ENCODE measurements around the gene PPFIBP1.

DNA sequence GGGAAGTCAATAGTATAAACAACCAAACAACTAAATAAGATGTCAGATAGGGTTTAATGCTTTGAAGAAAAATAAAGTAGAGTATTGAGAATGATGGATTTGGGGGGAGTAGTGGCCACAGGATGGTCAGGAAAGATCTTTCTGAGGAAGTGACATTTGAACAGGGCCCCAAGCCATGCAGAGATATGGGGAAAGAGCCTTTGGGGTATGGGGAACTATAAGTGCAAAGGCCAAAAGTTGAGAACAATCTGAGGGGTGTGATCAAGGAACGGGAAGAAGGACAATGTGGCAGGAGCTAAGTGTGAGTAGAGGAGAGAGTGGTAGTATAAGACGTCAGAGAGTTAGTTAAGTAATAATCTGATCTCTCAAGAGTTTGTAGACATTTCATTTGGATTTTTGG is 188.0 kb downstream of the PPFIBP1 start:
- TF ChIP-seq POLR2AphosphoS5 (IDR thresholded peaks at IDR 0.05; ENCODE audit: low read depth, low read length) = no peak
- TF ChIP-seq TAF1 (IDR thresholded peaks at IDR 0.05; ENCODE audit: borderline replicate concordance, low read depth, low read length) = no peak
- no peak for TF ChIP-seq POLR2A (IDR thresholded peaks at IDR 0.05; ENCODE audit: low read depth, low read length)

Data from GM12892 (cell line).